ENCODE data around the gene INSIG1. TPM values are rescaled to one million over a fixed set of nuclear protein-coding genes. Genes with fewer than 3 reads are reported as not detected.

The INSIG1 gene
- total RNA-seq, 1 donor from 2014 or later: 107 TPM

DNA sequence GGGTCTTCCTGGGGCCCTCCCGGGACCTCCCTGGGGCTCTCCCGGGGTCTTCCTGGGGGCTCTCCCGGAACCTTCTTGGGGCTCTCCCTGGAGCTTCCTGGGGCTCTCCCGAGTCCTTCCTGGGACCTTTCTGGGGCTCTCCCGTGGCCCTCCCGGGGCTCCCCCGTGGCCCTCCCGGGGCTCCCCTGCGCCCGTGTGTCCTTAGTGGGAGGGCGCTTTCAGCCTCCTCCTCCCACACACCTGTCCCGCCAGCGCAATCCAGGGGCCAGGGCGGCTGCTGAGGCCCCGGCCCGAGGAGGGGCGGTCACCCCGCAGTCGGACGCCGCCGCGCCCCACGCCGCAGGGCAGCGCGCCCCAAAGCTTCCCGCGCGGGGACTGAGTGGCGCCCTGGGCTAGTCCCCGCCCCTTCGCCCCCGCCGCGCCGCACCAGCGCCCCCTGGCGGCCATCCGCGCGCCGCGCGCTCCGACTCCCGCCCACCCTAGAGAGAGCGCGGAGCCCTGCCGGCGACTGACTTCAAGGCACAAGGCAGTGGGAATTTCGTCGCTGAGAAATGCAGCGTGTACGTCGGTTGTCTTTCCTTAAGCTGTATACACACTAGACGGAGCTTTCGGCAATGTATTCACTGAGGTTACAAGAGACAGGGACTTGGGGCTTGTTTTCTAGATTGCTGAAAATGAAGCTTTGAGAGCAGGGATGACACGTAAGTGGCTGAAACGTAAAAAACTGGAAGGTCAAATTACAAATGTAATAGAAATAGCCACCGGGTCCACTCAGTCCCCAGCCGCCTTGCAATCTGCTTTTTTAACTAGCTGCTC, 47.1 kb downstream of the INSIG1 start:
- peak; percentile 33 for DNase-seq (ENCODE audit: extremely low read depth, low read depth, low spot score)

GRCh38 chr7:155345490-155345889, 47.8 kb downstream of the INSIG1 start:
- DNase-seq (ENCODE audit: extremely low read depth, low read depth, low spot score): no peak

DNA sequence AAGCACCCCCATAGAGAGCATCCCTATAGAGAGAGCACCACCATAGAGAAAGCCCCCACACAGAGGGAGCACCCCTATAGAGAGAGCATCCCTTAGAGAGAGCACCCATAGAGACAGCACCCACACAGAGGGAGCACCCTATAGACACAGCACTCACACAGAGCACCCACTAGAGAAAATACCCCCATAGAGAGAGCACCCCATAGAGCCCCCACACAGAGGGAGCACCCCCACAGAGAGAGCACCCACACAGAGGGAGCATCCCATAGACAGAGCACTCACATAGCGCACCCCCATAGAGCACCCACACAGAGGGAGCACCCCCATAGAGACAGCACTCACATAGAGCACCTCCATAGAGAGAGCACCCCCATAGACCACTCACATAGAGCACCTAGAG, 48.6 kb downstream of the INSIG1 start:
- DNase-seq (ENCODE audit: extremely low read depth, low read depth, low spot score): no peak

GRCh38 chr7:155348806-155349205, 51.1 kb downstream of the INSIG1 start:
- DNase-seq (ENCODE audit: extremely low read depth, low read depth, low spot score): no peak

DNA sequence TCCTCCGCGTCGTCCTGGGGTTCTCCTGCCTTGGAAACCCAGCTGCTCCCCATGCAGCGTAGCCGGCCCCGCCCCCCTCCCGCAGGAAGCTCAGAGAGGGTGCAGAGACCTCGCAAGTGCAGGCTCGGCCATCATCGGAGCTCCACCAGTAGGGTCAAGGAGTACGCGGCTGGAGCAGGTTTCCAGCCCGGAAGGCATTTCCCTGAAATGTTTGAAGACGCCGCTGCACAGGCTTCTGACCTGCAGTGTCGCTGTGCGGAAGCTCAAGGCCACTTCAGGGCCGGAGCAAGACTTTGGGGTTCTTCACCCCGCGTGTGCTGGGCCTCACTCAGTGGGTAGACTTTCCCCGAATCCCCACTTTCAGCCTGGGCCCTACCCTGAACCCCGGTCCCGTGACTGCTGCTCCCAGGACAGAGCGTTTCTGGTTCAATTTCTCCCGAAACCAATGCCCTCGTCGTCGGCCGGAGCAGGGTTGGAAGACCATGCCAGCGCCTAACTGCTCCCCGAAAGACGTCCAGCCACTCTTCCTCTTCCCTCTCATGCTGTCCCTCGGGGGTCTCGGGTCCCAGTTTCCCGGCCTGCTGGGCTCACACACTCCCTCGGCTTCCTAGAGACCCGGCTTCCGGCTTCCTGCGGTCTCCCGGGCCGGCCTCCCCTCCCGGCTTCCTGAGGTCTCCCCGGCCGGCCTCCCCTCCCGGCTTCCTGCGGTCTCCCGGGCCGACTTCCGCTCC, 52.1 kb downstream of the INSIG1 start:
- no peak for DNase-seq (ENCODE audit: extremely low read depth, low read depth, low spot score)

DNA sequence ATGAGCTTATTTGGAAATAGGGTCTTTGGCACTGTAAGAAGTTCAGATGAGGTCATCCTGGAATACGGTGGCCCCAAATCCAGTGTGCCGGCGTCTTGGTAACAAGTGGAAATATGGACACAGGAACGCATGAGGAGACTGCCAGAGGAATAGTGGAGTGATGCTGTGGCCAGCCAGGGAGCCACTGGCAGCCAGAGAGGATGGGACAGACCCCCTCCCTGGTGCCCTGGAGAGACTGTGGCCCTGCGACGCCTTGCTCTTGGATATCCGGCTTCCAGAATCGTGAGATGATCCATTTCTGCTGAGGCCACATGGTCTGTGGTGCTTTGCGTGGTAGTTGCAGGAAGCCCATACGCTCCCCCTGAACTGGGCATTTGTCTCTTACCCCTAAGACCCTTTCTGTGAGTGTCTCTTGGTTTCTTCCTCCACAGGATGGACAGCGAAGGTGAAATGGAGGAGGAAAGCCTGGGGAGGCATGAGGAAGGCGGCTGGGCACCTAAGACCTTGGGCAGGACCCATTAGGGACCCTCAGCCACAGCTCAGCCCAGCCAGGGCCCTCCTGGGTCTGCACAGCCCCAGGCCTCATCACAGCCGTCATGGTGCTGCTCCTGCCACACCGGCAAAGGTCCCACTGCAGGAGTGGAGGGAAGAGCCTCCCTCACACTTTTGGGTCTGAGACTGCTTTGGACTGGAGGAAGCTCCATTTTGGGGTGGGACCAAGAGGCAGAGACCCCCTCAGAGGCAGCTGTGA, 53.6 kb downstream of the INSIG1 start:
- DNase-seq (ENCODE audit: extremely low read depth, low read depth, low spot score): no peak

- no peak for DNase-seq (ENCODE audit: extremely low read depth, low read depth, low spot score)
Observed at GRCh38 chr7:155352076-155352752, 54.5 kb downstream of the INSIG1 start.

DNA sequence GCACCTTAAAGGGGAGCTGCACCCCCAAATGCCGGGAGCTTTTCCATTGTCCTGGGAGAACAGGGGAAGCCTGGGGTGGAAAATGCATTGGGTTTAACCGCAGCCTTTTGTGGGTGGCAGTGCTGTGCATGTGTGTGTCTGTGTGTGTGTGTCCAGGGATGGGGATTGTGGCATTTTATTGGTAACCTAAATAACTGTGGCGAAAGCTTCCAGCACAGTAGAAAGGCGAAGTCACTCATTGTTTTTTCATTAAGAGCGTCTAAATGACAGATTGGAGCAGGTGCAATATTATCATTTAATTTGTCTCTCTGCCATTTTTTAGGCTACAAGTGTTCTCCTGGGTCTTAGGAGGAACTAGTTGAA, 55.1 kb downstream of the INSIG1 start:
- DNase-seq (ENCODE audit: extremely low read depth, low read depth, low spot score): no peak

DNA sequence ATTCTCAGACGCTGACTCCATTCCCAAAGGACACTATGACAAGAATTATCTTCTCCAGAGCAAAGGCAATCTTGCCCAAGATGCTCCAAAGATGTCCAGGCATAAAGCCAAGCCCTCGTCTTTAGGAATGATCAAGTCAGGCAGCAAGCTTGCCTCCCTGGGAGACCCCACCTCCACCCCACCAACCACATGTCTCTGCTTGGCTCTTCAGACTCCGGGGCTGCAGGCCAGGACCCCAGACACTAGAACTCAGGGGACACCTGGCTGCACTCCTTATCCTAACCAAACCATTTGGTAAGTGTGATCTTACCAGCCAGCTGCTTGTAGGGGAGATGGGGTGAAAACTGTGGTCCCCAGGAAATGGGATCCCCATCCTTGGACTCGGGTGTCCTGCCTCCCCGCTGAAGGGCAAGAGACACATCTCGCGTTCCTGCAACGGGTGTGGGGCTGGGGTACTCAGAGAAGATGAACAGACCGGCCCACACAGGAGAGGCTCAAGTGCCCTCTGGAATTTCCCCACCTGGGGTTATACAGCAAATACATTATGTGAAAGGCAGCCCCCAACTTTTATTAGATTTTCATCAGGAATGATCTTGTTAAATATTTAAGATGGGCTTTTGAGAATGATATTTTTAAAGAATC, 55.7 kb downstream of the INSIG1 start:
- DNase-seq (ENCODE audit: extremely low read depth, low read depth, low spot score): no peak

DNA sequence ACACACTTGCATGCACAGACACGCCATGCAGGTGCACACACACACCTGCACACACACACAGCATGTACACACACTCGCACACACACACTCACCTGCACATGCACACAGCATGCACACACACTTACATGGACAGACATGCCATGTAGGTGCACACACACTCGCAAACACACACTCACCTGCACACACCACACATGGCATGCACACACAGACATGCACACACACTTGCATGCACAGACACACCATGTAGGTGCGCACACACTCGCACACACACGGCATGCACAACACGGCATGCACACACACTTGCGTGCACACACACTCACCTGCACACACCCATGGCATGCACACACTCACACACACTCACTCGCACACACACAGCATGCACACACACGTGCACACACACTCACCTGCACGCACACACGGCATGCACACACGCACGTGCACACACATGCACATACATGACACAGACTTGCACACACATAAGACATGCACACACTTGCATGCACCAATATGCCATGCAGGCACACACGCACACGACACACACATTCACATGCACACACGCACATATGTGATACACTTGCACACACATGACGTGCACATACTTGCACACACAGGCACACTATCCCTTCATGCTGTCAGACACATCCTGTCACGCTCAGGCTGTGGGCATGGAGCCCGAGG, 56.8 kb downstream of the INSIG1 start:
- no peak for DNase-seq (ENCODE audit: extremely low read depth, low read depth, low spot score)

- DNase-seq (ENCODE audit: extremely low read depth, low read depth, low spot score): no peak
Observed at GRCh38 chr7:155355176-155355575, 57.5 kb downstream of the INSIG1 start.

GRCh38 chr7:155355745-155356144, 58.1 kb downstream of the INSIG1 start:
- DNase-seq (ENCODE audit: extremely low read depth, low read depth, low spot score): no peak

DNA sequence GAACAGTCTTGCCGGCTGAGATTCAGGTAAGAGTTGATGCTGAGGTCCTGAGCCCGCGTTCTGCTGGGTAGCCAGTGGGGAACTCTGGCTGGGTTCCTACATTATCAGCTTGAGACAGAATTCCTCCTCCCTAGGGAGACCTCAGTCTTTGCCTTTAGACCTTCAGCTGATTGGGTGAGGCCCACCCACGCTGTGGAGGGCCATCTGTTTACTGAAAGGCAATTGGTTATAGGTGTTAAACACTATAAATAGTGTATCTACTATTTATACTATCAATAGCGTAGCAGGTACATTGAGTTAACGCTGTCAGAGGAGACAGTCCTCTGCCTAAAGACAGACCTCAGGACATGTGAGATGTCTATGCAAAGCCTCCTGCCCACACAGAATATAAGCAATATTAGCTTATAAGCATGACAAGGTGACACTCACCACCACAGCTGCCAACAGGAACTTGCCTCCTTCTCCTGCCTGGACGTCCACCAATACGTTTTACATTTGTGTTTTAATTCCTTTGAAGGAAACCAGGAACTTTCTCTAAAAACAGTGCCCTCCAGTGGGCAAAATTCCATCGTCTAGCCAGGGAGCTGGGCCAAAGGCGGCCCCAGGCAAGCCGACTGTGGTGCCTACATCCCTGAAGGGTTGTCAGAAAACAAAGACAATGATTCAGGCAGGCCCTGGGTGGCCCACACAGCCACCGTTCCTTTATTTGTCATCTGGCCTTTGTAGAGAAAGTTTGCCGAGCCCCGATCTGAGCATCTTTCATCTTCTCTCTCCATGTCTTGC, 58.8 kb downstream of the INSIG1 start:
- no peak for DNase-seq (ENCODE audit: extremely low read depth, low read depth, low spot score)

GRCh38 chr7:155357573-155358041, 59.9 kb downstream of the INSIG1 start:
- DNase-seq (ENCODE audit: extremely low read depth, low read depth, low spot score): no peak

DNA sequence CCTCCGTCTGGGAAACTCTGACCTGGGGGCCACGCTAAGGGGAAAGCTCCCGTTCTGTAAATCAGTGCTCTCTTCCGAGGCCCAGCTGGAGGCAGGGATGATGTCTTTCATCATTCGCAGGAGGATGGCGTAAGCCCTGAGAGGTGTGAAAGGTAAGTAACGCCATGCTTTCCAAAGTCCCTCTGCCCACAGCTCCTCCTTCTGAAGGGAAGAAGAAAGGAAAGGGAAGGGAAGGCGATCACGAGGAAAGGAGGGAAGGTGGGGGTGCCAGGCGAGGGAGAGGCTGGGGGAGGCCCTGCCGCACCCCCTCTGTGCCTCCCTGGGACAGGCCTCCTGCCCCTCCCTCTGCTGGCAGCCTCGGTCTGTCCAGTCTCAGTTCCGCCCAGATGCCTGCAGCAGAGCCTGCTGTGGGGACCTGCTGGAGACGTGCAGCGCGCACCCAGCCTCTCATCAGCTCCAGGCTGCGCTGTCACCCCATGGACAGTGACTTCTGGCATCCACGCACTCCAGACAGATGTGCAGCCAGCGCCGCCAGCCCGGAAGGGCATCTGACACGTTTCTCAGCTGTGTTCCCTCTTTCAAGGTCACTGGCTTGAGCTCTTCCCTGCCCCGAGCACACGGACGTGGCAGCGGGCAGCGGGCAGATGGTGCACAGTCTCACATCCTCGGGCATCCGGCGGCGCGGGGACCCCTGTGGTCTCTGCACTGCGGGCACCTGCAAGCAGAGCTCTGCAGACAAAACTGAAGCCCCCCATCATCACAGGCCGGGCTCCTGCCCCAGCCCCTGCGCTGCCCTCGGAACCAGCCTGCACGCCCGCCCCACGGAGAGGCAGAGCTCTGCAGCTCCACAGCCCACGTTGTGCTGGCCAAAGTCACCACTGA, 60.6 kb downstream of the INSIG1 start:
- DNase-seq (ENCODE audit: extremely low read depth, low read depth, low spot score): no peak

- DNase-seq (ENCODE audit: extremely low read depth, low read depth, low spot score): no peak
Observed at GRCh38 chr7:155358948-155359712, 61.5 kb downstream of the INSIG1 start.

Data from glomerular endothelial cell (primary cell).